ENCODE results near the gene HMOX1.

Gene HMOX1

DNA sequence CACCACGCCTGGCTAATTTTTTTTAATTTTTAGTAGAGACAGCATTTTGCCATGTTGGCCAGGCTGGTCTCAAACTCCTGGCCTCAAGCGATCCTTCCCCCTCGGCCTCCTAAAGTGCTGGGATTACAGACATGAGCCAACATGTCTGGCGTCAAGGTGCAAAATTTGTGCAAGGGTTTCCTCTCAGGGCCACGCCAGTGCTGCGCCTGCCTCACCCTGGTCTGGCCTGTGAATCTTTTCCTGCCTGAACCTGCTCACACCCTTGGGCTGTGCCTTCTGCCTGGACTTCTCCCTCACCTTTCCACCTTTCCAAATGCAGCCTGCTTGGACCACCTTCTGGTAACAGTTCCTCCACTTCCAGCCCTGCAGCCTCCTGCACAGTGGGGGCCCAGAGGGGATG is 62.4 kb downstream of the HMOX1 start:
- no peak overlapping the region for H3K4me2 ChIP-seq (ENCODE audit: low read depth, low read length, poor library complexity, severe bottlenecking)
- no peak for TF ChIP-seq EZH2phosphoT487 (conservative IDR thresholded peaks at IDR 0.05; ENCODE audit: low read length)
- TF ChIP-seq, protein P1, sequence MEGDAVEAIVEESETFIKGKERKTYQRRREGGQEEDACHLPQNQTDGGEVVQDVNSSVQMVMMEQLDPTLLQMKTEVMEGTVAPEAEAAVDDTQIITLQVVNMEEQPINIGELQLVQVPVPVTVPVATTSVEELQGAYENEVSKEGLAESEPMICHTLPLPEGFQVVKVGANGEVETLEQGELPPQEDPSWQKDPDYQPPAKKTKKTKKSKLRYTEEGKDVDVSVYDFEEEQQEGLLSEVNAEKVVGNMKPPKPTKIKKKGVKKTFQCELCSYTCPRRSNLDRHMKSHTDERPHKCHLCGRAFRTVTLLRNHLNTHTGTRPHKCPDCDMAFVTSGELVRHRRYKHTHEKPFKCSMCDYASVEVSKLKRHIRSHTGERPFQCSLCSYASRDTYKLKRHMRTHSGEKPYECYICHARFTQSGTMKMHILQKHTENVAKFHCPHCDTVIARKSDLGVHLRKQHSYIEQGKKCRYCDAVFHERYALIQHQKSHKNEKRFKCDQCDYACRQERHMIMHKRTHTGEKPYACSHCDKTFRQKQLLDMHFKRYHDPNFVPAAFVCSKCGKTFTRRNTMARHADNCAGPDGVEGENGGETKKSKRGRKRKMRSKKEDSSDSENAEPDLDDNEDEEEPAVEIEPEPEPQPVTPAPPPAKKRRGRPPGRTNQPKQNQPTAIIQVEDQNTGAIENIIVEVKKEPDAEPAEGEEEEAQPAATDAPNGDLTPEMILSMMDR (IDR thresholded peaks at IDR 0.05; ENCODE audit: insufficient read depth, low read length, poor library complexity, severe bottlenecking), result no peak
- H3K36me3 ChIP-seq (ENCODE audit: low read length), result no peaks in the 10 kb centered on the region
- no peaks in the 10 kb centered on the region for H3K9me3 ChIP-seq (ENCODE audit: insufficient read depth, low read length)
- no peaks in the 10 kb centered on the region for H4K20me1 ChIP-seq (ENCODE audit: low read depth, low read length)
- no peaks in the 10 kb centered on the region for H3K9me2 ChIP-seq (replicated peaks; ENCODE audit: insufficient read depth, low read length)
- H3K27me3 ChIP-seq (ENCODE audit: low read length), result no peaks in the 10 kb centered on the region
- no peak overlapping the region for H3K27ac ChIP-seq (ENCODE audit: low read depth, low read length)
- H3F3A ChIP-seq (ENCODE audit: insufficient read depth), result no peaks in the 10 kb centered on the region
- no peak overlapping the region for H3K9ac ChIP-seq (ENCODE audit: low read length)
- no peak overlapping the region for H3K4me3 ChIP-seq (ENCODE audit: insufficient read depth, low read length, poor library complexity, severe bottlenecking)
- no peak overlapping the region for H2AFZ ChIP-seq (ENCODE audit: low read depth, low read length, severe bottlenecking)
- no peaks in the 10 kb centered on the region for H3K79me2 ChIP-seq (ENCODE audit: insufficient read depth, low read length)
